DND-41 (cell line): ENCODE results near the gene RAC2.

Source experiments
- ATAC-seq: fragments of 200-7000 bp; cut with Tn5 transposase; 3 replicates; pipeline ENCODE4 v1.9.1; 2021; ENCODE audit warnings: low read depth; ENCODE audit not compliant: insufficient read depth
- DNase-seq: peaks from one replicate; pipeline ENCODE4 v3.0.0-alpha.2; 2020
- H2AFZ ChIP-seq: 2 replicates; pipeline ENCODE4 v1.6.0; 2012; ENCODE audit warnings: low read depth, low read length
- H3K27ac ChIP-seq: 2 replicates; pipeline ENCODE4 v1.5.1; 2012; ENCODE audit warnings: low read length, inconsistent platforms
- H3K27me3 ChIP-seq: fragments of 200-600 bp; sonication (generic); 2 replicates; pipeline ENCODE4 v1.6.0; 2012; ENCODE audit warnings: low read length, mild to moderate bottlenecking, inconsistent platforms; ENCODE audit not compliant: insufficient read depth, poor library complexity
- H3K36me3 ChIP-seq: 2 replicates; pipeline ENCODE4 v1.5.1; 2012; ENCODE audit warnings: low read length, inconsistent platforms; ENCODE audit not compliant: insufficient read depth
- H3K4me1 ChIP-seq: 2 replicates; pipeline ENCODE4 v1.5.1; 2012; ENCODE audit warnings: mild to moderate bottlenecking, low read length; ENCODE audit not compliant: insufficient read depth
- H3K4me2 ChIP-seq: 2 replicates; pipeline ENCODE4 v1.6.0; 2012; ENCODE audit warnings: mild to moderate bottlenecking, moderate library complexity, low read length, inconsistent platforms; ENCODE audit not compliant: insufficient read depth
- H3K4me3 ChIP-seq, 2 experiments: fragments of 200-600 bp in 1 of 2; shearing (Covaris generic) in 1 of 2; 2 replicates each; pipeline ENCODE4 v1.5.1; 2012 to 2016; ENCODE audit warnings: inconsistent platforms in 2 of 2, low read length in 2 of 2, mild to moderate bottlenecking in 2 of 2, low read depth in 1 of 2, moderate library complexity in 1 of 2
- H3K79me2 ChIP-seq: 2 replicates; pipeline ENCODE4 v1.6.0; 2012; ENCODE audit warnings: low read length, inconsistent platforms; ENCODE audit not compliant: insufficient read depth
- H3K9ac ChIP-seq: 2 replicates; pipeline ENCODE4 v1.6.0; 2012; ENCODE audit warnings: low read depth, mild to moderate bottlenecking, inconsistent platforms, low read length, moderate library complexity
- H3K9me3 ChIP-seq: 2 replicates; pipeline ENCODE4 v1.5.1; 2012; ENCODE audit warnings: low read length, moderate library complexity, mild to moderate bottlenecking, inconsistent platforms; ENCODE audit not compliant: insufficient read depth, severe bottlenecking
- H4K20me1 ChIP-seq: 2 replicates; pipeline ENCODE4 v1.6.0; 2012; ENCODE audit warnings: low read length; ENCODE audit not compliant: insufficient read depth
- EZH2 ChIP-seq: IDR thresholded peaks from 3 replicates; pipeline ENCODE4 v1.6.1; 2012; ENCODE audit warnings: borderline replicate concordance, low read depth, mild to moderate bottlenecking, moderate library complexity, low read length, inconsistent platforms; ENCODE audit not compliant: severe bottlenecking
- TF ChIP-seq, protein P1 (sequence below): IDR thresholded peaks from 2 replicates; pipeline ENCODE4 v1.5.1; 2012; ENCODE audit warnings: borderline replicate concordance, low read length, moderate library complexity, mild to moderate bottlenecking; ENCODE audit not compliant: poor library complexity, severe bottlenecking; ENCODE audit errors: extremely low read depth

RAC2 gene

GRCh38 chr22:37194750-37195149 is 49.3 kb downstream of the RAC2 start:
- H3K27ac ChIP-seq: no peak overlapping the region
- H3K79me2 ChIP-seq: peaks cover 7% of the 10 kb centered on the region
- no peaks in the 10 kb centered on the region for H3K9me3 ChIP-seq
- no peak overlapping the region for H3K4me2 ChIP-seq
- H3K4me3 ChIP-seq: no peak overlapping the region
- no peaks in the 10 kb centered on the region; the same call in 1 of the 2 replicates for H3K36me3 ChIP-seq
- no peaks in the 10 kb centered on the region for H3K27me3 ChIP-seq
- DNase-seq: no peak
- no peak overlapping the region for H3K9ac ChIP-seq
- TF ChIP-seq, protein P1, sequence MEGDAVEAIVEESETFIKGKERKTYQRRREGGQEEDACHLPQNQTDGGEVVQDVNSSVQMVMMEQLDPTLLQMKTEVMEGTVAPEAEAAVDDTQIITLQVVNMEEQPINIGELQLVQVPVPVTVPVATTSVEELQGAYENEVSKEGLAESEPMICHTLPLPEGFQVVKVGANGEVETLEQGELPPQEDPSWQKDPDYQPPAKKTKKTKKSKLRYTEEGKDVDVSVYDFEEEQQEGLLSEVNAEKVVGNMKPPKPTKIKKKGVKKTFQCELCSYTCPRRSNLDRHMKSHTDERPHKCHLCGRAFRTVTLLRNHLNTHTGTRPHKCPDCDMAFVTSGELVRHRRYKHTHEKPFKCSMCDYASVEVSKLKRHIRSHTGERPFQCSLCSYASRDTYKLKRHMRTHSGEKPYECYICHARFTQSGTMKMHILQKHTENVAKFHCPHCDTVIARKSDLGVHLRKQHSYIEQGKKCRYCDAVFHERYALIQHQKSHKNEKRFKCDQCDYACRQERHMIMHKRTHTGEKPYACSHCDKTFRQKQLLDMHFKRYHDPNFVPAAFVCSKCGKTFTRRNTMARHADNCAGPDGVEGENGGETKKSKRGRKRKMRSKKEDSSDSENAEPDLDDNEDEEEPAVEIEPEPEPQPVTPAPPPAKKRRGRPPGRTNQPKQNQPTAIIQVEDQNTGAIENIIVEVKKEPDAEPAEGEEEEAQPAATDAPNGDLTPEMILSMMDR: no peak
- no peak for TF ChIP-seq EZH2
- no peak overlapping the region for H2AFZ ChIP-seq
- ATAC-seq: no peak
- H3K4me1 ChIP-seq: peaks cover 15% of the 10 kb centered on the region
- H4K20me1 ChIP-seq: no peaks in the 10 kb centered on the region

- DNase-seq (no peak), ATAC-seq (no peak)
- H3K9me3 ChIP-seq: no peaks in the 10 kb centered on the region
- no peak overlapping the region for H3K9ac ChIP-seq
- no peak overlapping the region for H2AFZ ChIP-seq
- H3K4me1 ChIP-seq: peaks cover 11% of the 10 kb centered on the region
- H3K79me2 ChIP-seq: peaks cover 7% of the 10 kb centered on the region
- TF ChIP-seq, protein P1: no peak
- TF ChIP-seq EZH2: no peak
- no peak overlapping the region for H3K27ac ChIP-seq
- H3K4me3 ChIP-seq: no peak overlapping the region
- no peaks in the 10 kb centered on the region; the same call in 1 of the 2 replicates for H3K36me3 ChIP-seq
- no peaks in the 10 kb centered on the region for H4K20me1 ChIP-seq
- no peak overlapping the region for H3K4me2 ChIP-seq
- H3K27me3 ChIP-seq: no peaks in the 10 kb centered on the region
Measured at GRCh38 chr22:37193629-37194191, 50.4 kb downstream of the RAC2 start.

- no peaks in the 10 kb centered on the region for H4K20me1 ChIP-seq
Measured at GRCh38 chr22:37192741-37193140, 51.3 kb downstream of the RAC2 start.

More at GRCh38 chr22:37192741-37193140, 51.3 kb downstream of the RAC2 start:
- Histone ChIP-seq H2AFZ (no peak overlapping the region), H3K27ac (no peak overlapping the region), H3K36me3 (no peaks in the 10 kb centered on the region; the same call in 1 of the 2 replicates), H3K4me2 (no peak overlapping the region), H3K9me3 (no peaks in the 10 kb centered on the region), H3K9ac (no peak overlapping the region), H3K4me1 (peaks cover 6% of the 10 kb centered on the region), H3K79me2 (0 out of 2 replicates have a peak, but pooled peaks cover 1% of the 10 kb centered on the region), H3K27me3 (no peaks in the 10 kb centered on the region), H3K4me3 (no peak overlapping the region)
- no peak for TF ChIP-seq EZH2
- TF ChIP-seq, protein P1: no peak
- ATAC-seq (no peak), DNase-seq (no peak)
